ENCODE data around the gene PCNX1. TPM values are rescaled to one million over a fixed set of nuclear protein-coding genes. Genes with fewer than 3 reads are reported as not detected.

Gene PCNX1
- total and polyA plus RNA-seq, 2 donors (not counting 1 experiment from before 2014, with no cell fraction given) = 35.7 to 69.4 TPM

GRCh38 chr14:70972107-70972976, 65.1 kb downstream of the PCNX1 start:
- peak; percentile 76 to 92 for DNase-seq (ENCODE audit: low read depth in 2 of 2)
- Histone ChIP-seq H3K4me3 (replicated peaks in 1 of 4; ENCODE audit: control extremely low read depth in 1 of 4, insufficient read depth in 1 of 4, low read depth in 3 of 4, low read length in 4 of 4) (no peak overlapping the region), H3K9ac (ENCODE audit: insufficient read depth, low read length) (no peak overlapping the region), H2AFZ (ENCODE audit: low read length) (no peak overlapping the region), H3K9me3 (ENCODE audit: control insufficient read depth, insufficient read depth, low read depth, low read length) (no peaks in the 10 kb centered on the region), H3K27ac (ENCODE audit: insufficient read depth, low read length) (no peak overlapping the region), H4K20me1 (ENCODE audit: control insufficient read depth, extremely low read depth, insufficient read depth, low read length) (no peaks in the 10 kb centered on the region), H3K36me3 (ENCODE audit: control insufficient read depth, insufficient read depth, low read length) (peaks cover 1% of the 10 kb centered on the region), H3K4me2 (ENCODE audit: extremely low read depth, insufficient read depth, low read length) (no peak overlapping the region), H3K79me2 (ENCODE audit: control insufficient read depth, insufficient read depth, low read length) (no peaks in the 10 kb centered on the region), H3K4me1 (ENCODE audit: control insufficient read depth, extremely low read depth, insufficient read depth, low read length) (no peaks in the 10 kb centered on the region), H3K27me3 (ENCODE audit: control insufficient read depth, insufficient read depth, low read length) (no peaks in the 10 kb centered on the region)
- TF ChIP-seq EZH2 (IDR thresholded peaks at IDR 0.05; ENCODE audit: low read length, missing control alignments) (no peak), CTCF (conservative IDR thresholded peaks at IDR 0.05 in 1 of 2, IDR thresholded peaks at IDR 0.05 in 1 of 2; ENCODE audit: low read depth in 1 of 2, low read length in 2 of 2) (peak; percentile 79 to 94)

- no peak overlapping the region for H3K4me2 ChIP-seq (ENCODE audit: extremely low read depth, insufficient read depth, low read length)
- DNase-seq (ENCODE audit: low read depth in 2 of 2) = no peak
- H4K20me1 ChIP-seq (ENCODE audit: control insufficient read depth, extremely low read depth, insufficient read depth, low read length) = no peaks in the 10 kb centered on the region
- H3K4me3 ChIP-seq (replicated peaks in 1 of 4; ENCODE audit: control extremely low read depth in 1 of 4, insufficient read depth in 1 of 4, low read depth in 3 of 4, low read length in 4 of 4) = no peak overlapping the region
- H3K27me3 ChIP-seq (ENCODE audit: control insufficient read depth, insufficient read depth, low read length) = no peaks in the 10 kb centered on the region
- TF ChIP-seq EZH2 (IDR thresholded peaks at IDR 0.05; ENCODE audit: low read length, missing control alignments) = no peak
- no peak for TF ChIP-seq CTCF (conservative IDR thresholded peaks at IDR 0.05 in 1 of 2, IDR thresholded peaks at IDR 0.05 in 1 of 2; ENCODE audit: low read depth in 1 of 2, low read length in 2 of 2)
- H3K36me3 ChIP-seq (ENCODE audit: control insufficient read depth, insufficient read depth, low read length) = peaks cover 2% of the 10 kb centered on the region
- peaks cover 3% of the 10 kb centered on the region for H3K79me2 ChIP-seq (ENCODE audit: control insufficient read depth, insufficient read depth, low read length)
- H3K9ac ChIP-seq (ENCODE audit: insufficient read depth, low read length) = no peak overlapping the region
- no peak overlapping the region for H3K27ac ChIP-seq (ENCODE audit: insufficient read depth, low read length)
- no peaks in the 10 kb centered on the region for H3K9me3 ChIP-seq (ENCODE audit: control insufficient read depth, insufficient read depth, low read depth, low read length)
- no peak overlapping the region for H2AFZ ChIP-seq (ENCODE audit: low read length)
- no peaks in the 10 kb centered on the region for H3K4me1 ChIP-seq (ENCODE audit: control insufficient read depth, extremely low read depth, insufficient read depth, low read length)
Observed at GRCh38 chr14:70976591-70976990, 69.3 kb downstream of the PCNX1 start.

- peak in 1 of 2 donors; percentile 11 for DNase-seq (ENCODE audit: low read depth in 2 of 2)
- Histone ChIP-seq H4K20me1 (ENCODE audit: control insufficient read depth, extremely low read depth, insufficient read depth, low read length) (no peaks in the 10 kb centered on the region), H3K36me3 (ENCODE audit: control insufficient read depth, insufficient read depth, low read length) (peaks cover 2% of the 10 kb centered on the region), H3K27ac (ENCODE audit: insufficient read depth, low read length) (no peak overlapping the region), H3K27me3 (ENCODE audit: control insufficient read depth, insufficient read depth, low read length) (no peaks in the 10 kb centered on the region), H3K79me2 (ENCODE audit: control insufficient read depth, insufficient read depth, low read length) (peaks cover 8% of the 10 kb centered on the region), H3K4me3 (replicated peaks in 1 of 4; ENCODE audit: control extremely low read depth in 1 of 4, insufficient read depth in 1 of 4, low read depth in 3 of 4, low read length in 4 of 4) (no peak overlapping the region), H3K9me3 (ENCODE audit: control insufficient read depth, insufficient read depth, low read depth, low read length) (no peaks in the 10 kb centered on the region), H2AFZ (ENCODE audit: low read length) (no peak overlapping the region), H3K9ac (ENCODE audit: insufficient read depth, low read length) (no peak overlapping the region), H3K4me1 (ENCODE audit: control insufficient read depth, extremely low read depth, insufficient read depth, low read length) (peaks cover 2% of the 10 kb centered on the region), H3K4me2 (ENCODE audit: extremely low read depth, insufficient read depth, low read length) (peak overlapping the region; percentile 56)
- TF ChIP-seq CTCF (conservative IDR thresholded peaks at IDR 0.05 in 1 of 2, IDR thresholded peaks at IDR 0.05 in 1 of 2; ENCODE audit: low read depth in 1 of 2, low read length in 2 of 2) (no peak), EZH2 (IDR thresholded peaks at IDR 0.05; ENCODE audit: low read length, missing control alignments) (no peak)
Observed at GRCh38 chr14:70981000-70981952, 74.0 kb downstream of the PCNX1 start.
